ENCODE data around the gene DCHS1. TPM values are rescaled to one million over a fixed set of nuclear protein-coding genes. Genes with fewer than 3 reads are reported as not detected.
A peak's percentile ranks its signal among the peaks of the same experiment; 100 is the strongest.

DCHS1 gene
- total RNA-seq, 1 donor from 2014 or later = 1.4 TPM

GRCh38 chr11:6627762-6628241 is 27.8 kb downstream of the DCHS1 start:
- ATAC-seq = no peak

GRCh38 chr11:6626971-6627761 is 28.4 kb downstream of the DCHS1 start:
- ATAC-seq = no peak

DNA sequence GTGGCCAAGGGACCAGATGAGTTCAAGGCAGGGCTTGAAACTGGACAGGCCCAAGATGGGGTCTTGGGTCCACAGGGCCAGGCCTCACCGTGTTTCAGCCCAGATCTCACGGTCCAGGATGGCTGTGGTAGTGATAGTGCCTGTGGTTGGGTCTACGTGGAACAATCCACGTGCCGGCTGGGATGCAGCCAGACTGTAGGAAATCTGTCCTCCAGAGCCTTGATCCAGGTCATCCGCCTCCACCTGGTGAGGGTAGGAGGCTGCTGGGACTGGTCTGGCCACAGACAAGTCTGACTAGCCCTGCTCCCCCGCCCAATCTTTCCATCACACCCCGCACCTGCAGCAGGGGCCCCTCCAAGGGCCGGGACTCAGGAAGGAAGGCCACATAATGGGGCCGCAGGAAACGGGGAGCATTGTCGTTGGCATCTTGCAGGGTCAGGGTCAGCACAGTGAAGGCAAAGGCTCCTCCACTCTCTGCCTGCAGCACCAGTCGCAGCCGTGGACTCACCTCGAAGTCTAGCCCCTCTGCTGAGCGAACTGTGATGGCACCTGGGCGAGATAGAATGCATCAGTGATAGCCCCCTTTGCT is 29.7 kb downstream of the DCHS1 start:
- ATAC-seq = no peak

GRCh38 chr11:6625156-6625831 is 30.3 kb downstream of the DCHS1 start:
- ATAC-seq = no peak

- ATAC-seq = no peak
These were observed 31.9 kb downstream of the DCHS1 start for GRCh38 chr11:6623391-6624363.

DNA sequence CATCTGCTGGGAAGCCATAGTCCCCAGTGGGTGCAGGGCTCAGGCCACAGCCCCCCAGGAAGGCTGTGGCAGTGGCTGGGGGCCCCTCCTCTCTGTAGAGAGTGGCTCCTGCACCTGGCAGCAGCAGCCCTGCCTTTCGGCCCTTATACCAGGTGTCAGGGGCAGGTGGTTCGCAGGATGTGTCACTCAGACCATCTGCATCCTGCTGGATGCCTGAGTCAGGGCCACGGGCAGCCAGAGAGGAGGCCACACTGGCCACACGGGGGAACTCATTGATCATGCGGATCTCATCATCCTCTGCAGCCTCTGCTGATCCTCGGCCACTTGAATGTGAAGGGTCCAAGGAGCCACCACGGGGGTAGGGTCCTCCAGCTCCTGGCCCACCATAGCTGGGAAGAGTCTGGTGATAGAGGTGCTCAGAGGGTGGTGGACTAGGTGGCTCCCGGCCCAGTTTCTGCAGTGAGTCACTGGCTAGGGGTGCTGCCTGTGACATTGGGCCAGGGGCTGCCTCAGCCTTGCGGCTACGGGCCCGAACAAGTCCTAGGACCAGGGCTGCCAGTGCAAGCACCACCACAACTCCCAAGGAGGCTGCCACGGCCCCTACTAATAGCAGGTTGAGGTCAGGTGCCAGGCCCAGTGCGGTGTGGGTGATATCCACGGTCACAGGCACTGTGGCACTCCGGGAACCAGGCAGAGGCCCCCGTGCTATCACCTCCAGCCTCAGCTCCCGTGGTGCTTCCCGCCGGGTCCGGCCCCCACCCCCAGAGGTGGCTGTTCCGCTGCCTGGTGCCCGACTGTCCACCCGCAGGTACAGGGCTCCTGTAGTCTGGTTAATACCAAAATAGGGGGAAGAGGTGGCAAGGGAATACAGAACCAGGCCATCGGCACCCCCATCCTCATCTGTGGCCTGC is 33.1 kb downstream of the DCHS1 start:
- no peak for ATAC-seq

DNA sequence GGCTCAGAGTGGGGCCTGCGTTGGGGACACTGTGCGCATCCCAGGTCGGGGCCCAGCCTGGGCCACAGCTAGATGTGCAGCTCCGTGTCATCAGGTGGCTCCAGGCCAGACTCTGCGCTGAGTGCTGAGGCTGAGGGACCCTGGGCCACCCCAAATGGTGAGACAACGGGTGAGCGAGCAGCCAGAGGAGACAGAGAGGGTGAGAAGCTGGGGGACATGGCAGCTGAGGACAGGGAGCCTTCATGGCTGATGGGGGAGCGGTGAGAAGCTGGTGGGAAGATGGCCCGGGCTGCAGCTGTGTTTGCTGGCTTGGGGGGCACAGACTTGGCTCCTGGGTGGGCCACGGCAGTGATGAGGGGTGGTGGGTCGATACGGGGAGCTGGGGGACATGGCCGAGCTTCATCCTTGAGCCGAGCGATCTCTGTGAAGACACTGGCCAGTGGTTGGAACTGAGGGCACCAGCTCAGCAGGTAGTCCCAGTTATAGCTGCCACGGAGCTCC is 33.8 kb downstream of the DCHS1 start:
- ATAC-seq = no peak

- no peak for ATAC-seq
These were observed 35.0 kb downstream of the DCHS1 start for GRCh38 chr11:6620636-6621035.

- peak; percentile 92 for ATAC-seq
These were observed 36.4 kb downstream of the DCHS1 start, which contains the start of gene TPP1 for GRCh38 chr11:6619004-6619745. Gene TPP1 (minus strand): TSS chr11:6619422. CDS start chr11:6619400, 22 bp downstream.

DNA sequence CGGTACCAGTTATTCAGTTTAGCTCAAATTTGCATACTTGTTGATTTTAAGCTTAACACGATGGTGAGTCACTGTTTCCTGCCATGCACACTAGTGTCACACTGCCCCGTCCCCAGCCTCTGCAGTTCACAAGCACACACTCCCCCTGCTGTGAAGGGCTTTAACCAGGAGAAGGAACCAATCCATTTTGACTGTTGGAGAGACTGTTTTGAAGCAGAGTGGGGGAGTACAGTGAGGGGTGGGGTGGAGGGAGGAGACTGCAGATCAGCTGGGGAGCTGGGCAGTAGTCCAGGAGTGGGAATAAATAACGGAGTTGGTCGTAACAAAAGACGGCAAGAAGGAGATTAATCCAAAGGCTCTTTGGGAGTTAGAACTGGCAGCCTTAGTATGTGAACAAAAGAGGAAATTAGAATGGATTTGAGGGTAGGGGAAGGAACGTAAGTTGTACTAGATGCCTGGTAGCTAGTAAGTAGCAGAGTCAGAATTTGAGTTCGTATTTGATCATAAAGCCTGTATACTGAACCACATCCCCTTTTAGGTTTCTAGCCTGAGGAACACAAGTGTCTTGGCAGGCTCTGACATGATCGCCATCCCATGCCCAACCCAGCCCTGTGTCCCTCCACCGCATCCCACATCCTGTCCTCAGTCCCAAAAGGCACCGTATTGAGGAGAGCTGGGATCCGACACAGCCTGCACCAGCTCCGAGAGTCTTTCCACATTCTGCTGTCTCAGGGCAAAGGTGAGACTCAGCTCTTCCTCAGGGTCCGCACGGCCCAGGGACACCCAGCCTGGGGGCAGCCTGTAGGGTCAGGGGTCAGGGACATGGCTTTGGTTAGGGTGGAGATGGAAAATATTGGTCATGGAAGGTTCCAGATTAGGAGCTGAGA is 37.2 kb downstream of the DCHS1 start:
- peak; percentile 60 for ATAC-seq

DNA sequence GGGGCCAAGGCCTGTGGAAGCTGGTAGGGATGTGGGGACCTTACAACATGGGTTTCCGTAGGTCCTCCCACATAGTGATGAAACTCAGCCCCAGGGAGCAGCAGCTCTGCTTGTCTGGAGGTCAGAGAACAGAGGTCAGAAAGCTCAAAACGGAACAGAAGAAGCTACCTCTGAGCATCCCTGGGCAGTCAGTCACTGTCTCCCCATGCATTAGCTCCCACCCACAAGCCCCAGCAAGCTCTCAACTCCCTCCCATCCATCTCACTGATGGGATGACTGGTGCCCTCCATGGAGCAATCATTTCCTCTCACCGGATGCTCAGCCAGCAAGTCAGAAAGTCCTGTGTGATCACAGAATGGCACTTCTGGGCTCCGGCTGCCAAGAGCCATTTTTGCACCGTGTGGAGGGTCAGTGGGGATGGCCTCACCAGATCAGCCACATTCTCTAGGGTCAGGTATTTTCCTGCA is 38.3 kb downstream of the DCHS1 start:
- no peak for ATAC-seq

DNA sequence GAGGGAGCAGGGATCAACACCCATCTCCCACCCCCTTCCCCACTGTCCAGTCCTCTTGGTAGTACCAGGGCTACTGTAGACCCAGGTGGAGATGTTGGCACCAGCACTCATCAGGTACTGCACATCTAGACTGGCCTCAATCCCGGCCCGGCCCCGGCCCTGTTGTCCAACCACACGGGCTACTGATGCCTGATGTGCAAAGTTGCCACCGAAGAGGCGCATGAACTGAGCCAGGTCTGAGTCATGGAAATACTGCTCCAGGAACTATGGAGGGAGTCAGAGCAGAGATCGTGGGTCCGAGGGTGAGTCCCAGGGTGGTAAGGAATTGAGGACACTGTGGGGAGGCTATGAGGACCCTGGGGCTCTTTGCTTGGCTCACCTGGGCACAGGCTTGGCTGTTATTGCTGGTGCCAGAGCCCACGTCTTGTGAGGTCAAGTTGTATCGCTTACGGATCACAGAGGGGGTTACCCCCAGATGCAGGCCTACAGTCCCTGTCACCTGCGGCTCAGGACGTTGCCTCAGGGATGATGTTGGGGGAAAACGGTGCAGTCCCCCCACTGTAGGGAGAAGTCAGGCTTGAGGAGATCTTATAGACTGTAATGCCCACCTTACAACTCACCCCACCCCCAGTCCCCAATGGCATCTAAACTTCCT is 38.9 kb downstream of the DCHS1 start:
- ATAC-seq = no peak

DNA sequence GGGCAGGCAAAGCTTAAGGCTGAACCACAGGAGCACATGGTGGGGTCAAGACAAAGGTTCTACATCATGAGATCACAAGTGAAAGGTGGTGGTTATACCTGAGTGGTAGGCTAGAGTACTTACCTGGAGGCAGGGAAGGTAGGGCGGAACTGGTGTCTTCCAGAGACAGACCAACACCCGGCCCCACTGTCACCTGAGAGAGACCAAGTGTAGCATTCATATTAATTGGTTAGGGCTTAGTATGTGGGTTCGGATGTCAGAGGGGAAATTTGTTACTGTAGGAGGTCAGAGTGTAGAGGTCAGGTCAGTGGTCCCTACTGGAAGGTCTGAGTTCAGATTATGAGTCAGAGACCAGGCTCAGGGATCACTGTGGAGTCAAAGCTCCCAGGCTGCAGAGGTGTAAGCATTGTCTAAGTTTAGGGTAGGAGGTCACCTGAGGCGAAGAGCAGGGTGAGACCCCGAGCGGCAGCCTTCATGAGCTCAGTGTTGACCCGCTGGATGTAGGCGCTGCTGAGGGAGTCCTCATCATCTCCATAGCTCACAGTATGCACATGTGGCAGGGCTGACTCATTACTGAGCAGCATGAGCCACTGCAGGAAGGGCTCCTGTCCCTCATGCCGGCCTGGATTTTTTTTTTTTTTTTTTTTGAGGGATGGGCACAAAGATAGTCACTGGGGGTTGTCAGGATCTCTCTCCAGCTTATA is 39.6 kb downstream of the DCHS1 start:
- no peak for ATAC-seq

DNA sequence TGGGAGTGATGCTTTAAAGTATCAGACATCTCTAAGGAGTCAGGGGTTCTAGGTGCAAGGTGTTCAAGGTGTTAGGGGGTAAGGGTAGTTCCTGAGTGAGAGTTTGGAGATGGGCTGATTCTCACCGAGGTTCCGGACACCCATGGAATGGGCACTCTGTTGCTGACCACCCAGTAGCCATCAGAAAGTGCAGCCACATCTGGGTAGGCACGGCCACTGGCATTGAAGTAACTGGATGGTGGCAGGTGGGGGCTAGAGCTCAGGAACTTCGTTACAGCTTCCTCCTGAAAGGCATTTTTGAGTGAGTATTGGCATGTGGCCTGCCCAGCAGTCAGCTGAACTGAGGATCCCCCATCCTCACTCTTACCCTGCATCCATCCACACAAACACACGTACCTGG is 40.6 kb downstream of the DCHS1 start:
- ATAC-seq = no peak

DNA sequence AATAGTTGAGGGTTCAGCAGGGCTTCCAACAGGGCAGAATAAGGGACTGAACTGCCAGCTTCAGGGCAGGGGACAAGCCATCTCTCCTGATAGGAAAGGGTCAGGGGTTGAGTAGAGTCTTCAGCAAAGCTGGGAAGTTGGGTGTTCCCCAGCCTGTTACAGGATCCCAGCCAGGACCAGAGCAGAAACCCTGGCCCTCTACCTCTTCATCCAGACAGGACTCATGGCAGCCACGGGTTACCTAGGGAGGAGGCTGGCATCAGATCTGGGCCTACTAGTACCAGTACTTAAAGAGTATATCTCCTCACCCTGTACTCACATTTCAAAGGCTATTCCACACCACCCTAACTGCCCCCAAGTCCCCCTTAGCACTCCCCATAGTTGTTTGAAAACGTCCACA is 41.2 kb downstream of the DCHS1 start:
- ATAC-seq = no peak

- no peak for ATAC-seq
These were observed 42.1 kb downstream of the DCHS1 start for GRCh38 chr11:6613496-6613895.

DNA sequence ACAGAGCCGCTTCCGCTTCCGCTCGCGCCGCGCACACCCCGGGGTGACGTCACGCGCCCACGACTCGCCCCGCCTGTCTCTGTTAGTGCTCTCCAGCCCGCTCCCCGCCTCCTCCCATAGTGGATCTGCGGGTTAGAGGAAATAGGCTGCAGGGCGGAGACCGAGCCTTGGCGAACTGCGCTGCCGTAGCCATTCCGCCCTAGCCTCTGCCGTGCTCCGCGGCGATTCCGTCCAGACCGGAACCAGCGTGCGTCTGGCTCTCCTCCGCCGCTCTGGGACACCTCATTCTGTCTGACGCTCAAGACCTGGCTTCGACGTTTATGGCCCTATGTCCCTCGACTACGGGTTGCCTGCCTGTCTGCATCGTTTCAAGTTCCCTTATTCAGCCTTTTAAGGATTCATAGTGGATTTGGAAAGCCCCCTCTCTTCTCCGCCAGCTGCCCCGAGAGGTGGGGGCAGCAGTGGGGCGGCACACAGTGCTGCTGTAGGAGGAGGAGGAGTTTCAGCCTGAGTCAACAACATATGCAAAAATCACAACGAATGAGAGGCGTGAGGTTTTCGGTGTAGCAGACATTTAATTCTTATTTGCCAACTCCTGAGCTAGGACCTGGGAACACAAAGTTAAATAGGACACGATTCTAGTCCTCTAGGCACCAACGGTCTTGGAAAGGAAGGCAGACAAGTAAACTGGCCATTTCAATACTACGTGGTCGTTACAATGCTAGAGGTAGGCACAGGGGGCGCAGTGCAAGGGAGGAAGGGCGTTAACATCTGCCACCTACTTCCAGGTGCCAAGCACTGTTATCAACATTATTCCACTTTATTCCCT is 43.2 kb downstream of the DCHS1 start, which contains the start of gene TAF10:
Gene TAF10 (minus strand): TSS at position 4 of the 829 bp plus-strand sequence. CDS start 27 bp downstream, outside the sequence.
- ATAC-seq = peak; percentile 98

All from esophagus mucosa (tissue), 1 donor.